Osteocyte (in vitro differentiated cells): Measurements from ENCODE around the gene TPR. TPM values are rescaled to one million over a fixed set of nuclear protein-coding genes. Genes with fewer than 3 reads are reported as not detected.

Experiments used
- DNase-seq: peaks from one replicate; pipeline ENCODE4 v3.0.0; 2021; ENCODE audit warnings: mixed read lengths; ENCODE audit not compliant: unreplicated experiment; ENCODE audit errors: extremely low spot score
- H3K27ac Mint-ChIP-seq: one replicate; pipeline ENCODE4 v1.8.0; 2021; ENCODE audit warnings: mild to moderate bottlenecking, mixed read lengths; ENCODE audit not compliant: unreplicated experiment
- H3K27me3 Mint-ChIP-seq: one replicate; pipeline ENCODE4 v1.8.0; 2021; ENCODE audit warnings: mixed read lengths; ENCODE audit not compliant: unreplicated experiment
- H3K36me3 Mint-ChIP-seq: one replicate; pipeline ENCODE4 v1.8.0; 2021; ENCODE audit warnings: mixed read lengths; ENCODE audit not compliant: unreplicated experiment
- H3K4me1 Mint-ChIP-seq: one replicate; pipeline ENCODE4 v1.8.0; 2021; ENCODE audit warnings: mixed read lengths; ENCODE audit not compliant: unreplicated experiment
- H3K4me3 Mint-ChIP-seq: one replicate; pipeline ENCODE4 v1.8.0; 2021; ENCODE audit warnings: mild to moderate bottlenecking, moderate library complexity, mixed read lengths; ENCODE audit not compliant: unreplicated experiment
- H3K9me3 Mint-ChIP-seq: one replicate; pipeline ENCODE4 v1.8.0; 2021; ENCODE audit warnings: mixed read lengths; ENCODE audit not compliant: unreplicated experiment
- total RNA-seq: library from RNA; stranded (reverse); gene quantifications from 2 replicates; pipeline ENCODE4 v1.2.1, GENCODE V29; 2021
- TF ChIP-seq, protein P1 (sequence below): fragments of 200-600 bp; sonication (generic); IDR thresholded peaks from 2 replicates; pipeline ENCODE4 v1.5.0; 2021; ENCODE audit warnings: antibody characterized with exemption, mild to moderate bottlenecking, moderate library complexity

The TPR gene
- total RNA-seq, 1 donor from 2014 or later = 116 TPM

DNA sequence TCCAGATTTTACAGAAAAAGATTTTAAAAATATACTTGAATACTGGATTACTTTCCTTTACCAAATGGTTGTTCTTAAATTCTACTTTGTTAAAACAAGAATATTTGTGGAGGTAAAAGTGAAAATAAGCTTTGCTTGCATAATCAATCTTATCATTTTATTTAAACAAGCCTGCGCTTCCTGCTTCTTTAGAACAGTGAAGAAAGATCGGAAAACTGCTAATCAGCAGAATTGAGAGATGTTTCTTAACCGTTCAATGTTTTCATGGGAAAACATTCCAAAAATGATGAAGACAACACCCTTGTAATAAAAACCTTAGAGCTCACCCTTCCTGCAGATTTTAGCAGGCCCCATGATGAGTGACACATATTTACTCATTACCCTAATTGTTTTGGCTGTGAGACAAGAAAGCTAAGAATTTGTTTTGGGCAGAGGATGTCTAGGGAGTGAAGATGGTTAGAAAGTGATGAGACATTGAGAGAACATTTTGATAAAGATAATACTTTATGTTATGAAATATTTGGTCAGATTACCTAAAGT lies 72.6 kb downstream of the TPR start:
- H3K4me1 Mint-ChIP-seq = no peaks in the 10 kb centered on the region
- TF ChIP-seq, protein P1, sequence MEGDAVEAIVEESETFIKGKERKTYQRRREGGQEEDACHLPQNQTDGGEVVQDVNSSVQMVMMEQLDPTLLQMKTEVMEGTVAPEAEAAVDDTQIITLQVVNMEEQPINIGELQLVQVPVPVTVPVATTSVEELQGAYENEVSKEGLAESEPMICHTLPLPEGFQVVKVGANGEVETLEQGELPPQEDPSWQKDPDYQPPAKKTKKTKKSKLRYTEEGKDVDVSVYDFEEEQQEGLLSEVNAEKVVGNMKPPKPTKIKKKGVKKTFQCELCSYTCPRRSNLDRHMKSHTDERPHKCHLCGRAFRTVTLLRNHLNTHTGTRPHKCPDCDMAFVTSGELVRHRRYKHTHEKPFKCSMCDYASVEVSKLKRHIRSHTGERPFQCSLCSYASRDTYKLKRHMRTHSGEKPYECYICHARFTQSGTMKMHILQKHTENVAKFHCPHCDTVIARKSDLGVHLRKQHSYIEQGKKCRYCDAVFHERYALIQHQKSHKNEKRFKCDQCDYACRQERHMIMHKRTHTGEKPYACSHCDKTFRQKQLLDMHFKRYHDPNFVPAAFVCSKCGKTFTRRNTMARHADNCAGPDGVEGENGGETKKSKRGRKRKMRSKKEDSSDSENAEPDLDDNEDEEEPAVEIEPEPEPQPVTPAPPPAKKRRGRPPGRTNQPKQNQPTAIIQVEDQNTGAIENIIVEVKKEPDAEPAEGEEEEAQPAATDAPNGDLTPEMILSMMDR = no peak
- H3K9me3 Mint-ChIP-seq = no peaks in the 10 kb centered on the region
- H3K27me3 Mint-ChIP-seq = peaks cover 2% of the 10 kb centered on the region
- no peak overlapping the region for H3K4me3 Mint-ChIP-seq
- DNase-seq = no peak
- no peak overlapping the region for H3K27ac Mint-ChIP-seq
- H3K36me3 Mint-ChIP-seq = no peaks in the 10 kb centered on the region

DNA sequence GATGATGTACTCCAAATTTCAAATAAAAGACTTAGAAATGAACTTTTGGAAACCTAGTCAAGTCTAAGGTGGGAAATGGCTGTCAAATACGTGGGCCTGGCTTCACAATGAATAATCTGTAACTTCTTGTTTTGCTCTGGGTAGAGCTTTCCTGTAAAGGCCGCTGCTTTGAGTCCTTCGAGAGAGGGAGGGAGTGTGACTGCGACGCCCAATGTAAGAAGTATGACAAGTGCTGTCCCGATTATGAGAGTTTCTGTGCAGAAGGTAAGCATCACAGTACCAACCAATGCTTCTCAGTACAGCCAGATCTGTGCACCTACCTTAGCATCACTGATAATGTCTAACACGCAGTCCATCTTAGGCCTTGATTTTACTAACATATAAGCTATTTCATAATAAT lies 73.6 kb downstream of the TPR start:
- Mint-ChIP-seq H3K4me1 (no peaks in the 10 kb centered on the region), H3K9me3 (no peaks in the 10 kb centered on the region), H3K27ac (no peak overlapping the region), H3K36me3 (no peaks in the 10 kb centered on the region), H3K4me3 (no peak overlapping the region), H3K27me3 (peaks cover 2% of the 10 kb centered on the region)
- DNase-seq = no peak
- TF ChIP-seq, protein P1 = no peak

DNA sequence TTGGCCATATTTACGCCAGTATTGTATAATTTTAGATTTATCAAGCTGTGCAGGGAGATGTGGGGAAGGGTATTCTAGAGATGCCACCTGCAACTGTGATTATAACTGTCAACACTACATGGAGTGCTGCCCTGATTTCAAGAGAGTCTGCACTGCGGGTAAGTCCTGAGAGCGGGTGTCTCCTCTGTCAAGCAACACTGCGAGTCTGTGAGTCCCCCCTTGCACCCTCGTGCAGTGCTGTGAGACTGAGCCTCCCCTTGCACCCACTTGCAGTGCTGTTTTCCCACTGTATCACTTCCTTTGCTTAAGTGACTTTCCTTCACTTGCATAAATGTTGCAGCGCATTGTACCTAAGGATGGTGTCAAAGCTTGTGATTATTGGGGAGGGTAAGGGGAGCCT lies 75.0 kb downstream of the TPR start:
- TF ChIP-seq, protein P1 = no peak
- Mint-ChIP-seq H3K4me1 (no peaks in the 10 kb centered on the region), H3K36me3 (no peaks in the 10 kb centered on the region), H3K27me3 (peaks cover 2% of the 10 kb centered on the region), H3K4me3 (no peak overlapping the region), H3K27ac (no peak overlapping the region), H3K9me3 (no peaks in the 10 kb centered on the region)
- DNase-seq = no peak

DNA sequence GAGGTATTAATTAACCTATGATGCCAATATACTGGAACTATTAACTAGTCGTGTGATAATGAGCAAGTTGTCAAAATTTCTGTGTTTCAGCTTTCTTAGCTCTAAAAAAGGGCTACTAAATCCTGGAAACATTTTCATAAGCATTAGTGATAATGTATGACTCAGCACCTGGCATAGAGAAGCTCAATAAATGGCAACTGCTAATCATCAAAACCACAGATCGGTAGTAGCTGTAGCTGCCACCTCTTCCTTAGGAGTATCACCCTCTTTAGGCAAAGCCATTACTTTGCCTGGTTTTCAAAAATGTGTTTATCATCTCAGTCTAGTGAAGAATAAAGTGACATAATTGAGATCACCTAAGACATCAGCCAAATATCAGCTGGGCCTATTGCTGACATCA lies 75.5 kb downstream of the TPR start:
- no peak for DNase-seq
- H3K4me1 Mint-ChIP-seq = no peaks in the 10 kb centered on the region
- no peaks in the 10 kb centered on the region for H3K9me3 Mint-ChIP-seq
- H3K36me3 Mint-ChIP-seq = no peaks in the 10 kb centered on the region
- no peak overlapping the region for H3K27ac Mint-ChIP-seq
- no peak overlapping the region for H3K4me3 Mint-ChIP-seq
- TF ChIP-seq, protein P1 = no peak
- peaks cover 2% of the 10 kb centered on the region for H3K27me3 Mint-ChIP-seq

DNA sequence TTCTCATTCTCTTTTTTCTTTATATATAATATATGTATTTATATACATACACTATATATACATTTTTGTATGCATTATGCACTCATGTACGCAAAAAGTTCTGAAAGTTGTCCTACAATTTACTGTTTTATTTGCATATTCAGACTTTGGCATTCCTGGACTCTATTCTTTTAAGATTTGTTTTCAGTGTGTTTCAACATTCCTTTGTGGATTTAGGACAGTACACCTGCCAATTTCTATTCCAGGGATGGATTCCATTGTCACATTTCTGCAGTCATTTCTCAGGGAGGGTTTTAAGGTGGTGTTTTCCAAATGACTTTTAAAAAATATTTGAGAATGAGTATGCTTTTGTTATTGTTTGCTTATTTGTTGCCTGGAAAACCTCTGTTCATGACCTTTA lies 76.2 kb downstream of the TPR start:
- no peak for DNase-seq
- peaks cover 3% of the 10 kb centered on the region for H3K27me3 Mint-ChIP-seq
- H3K27ac Mint-ChIP-seq = no peak overlapping the region
- no peaks in the 10 kb centered on the region for H3K36me3 Mint-ChIP-seq
- TF ChIP-seq, protein P1 = no peak
- H3K4me3 Mint-ChIP-seq = no peak overlapping the region
- no peaks in the 10 kb centered on the region for H3K4me1 Mint-ChIP-seq
- no peaks in the 10 kb centered on the region for H3K9me3 Mint-ChIP-seq
